Suprapubic skin (tissue), 4 donors: ENCODE data around the gene KRTAP5-3. TPM values are rescaled to one million over a fixed set of nuclear protein-coding genes. Genes with fewer than 3 reads are reported as not detected.
"Not testable (repeated sequence)": the region's sequence is repeated elsewhere in the genome, so short reads cannot be mapped to it uniquely, and the experiment has no call there.

ENCODE experiments used
- DNase-seq, 2 donors: peaks; one replicate each; pipeline ENCODE4 v3.0.0-alpha.2; 2019; ENCODE audit warnings: low spot score in 2 of 2
- H3K27ac ChIP-seq: fragments of 200-600 bp; sonication (generic); one replicate; pipeline ENCODE4 v1.5.1; 2019
- H3K27me3 ChIP-seq: fragments of 200-600 bp; sonication (generic); one replicate; pipeline ENCODE4 v1.5.1; 2019
- H3K36me3 ChIP-seq: fragments of 200-600 bp; sonication (generic); one replicate; pipeline ENCODE4 v1.5.1; 2019
- H3K4me1 ChIP-seq: fragments of 200-600 bp; sonication (generic); one replicate; pipeline ENCODE4 v1.5.1; 2019
- H3K4me3 ChIP-seq: fragments of 200-600 bp; sonication (generic); one replicate; pipeline ENCODE4 v1.5.1; 2019; ENCODE audit warnings: mild to moderate bottlenecking
- H3K9me3 ChIP-seq: fragments of 200-600 bp; sonication (generic); one replicate; pipeline ENCODE4 v1.5.1; 2019
- EP300 ChIP-seq: sonication (generic); formaldehyde crosslinking; IDR thresholded peaks from one replicate; pipeline ENCODE4 v1.6.1; 2017; ENCODE audit warnings: antibody characterized with exemption
- POLR2A ChIP-seq, 2 donors: fragments of 450-650 bp; IDR thresholded peaks; one replicate each; pipeline ENCODE4 v1.6.1; 2017; ENCODE audit warnings: antibody characterized with exemption in 2 of 2, mild to moderate bottlenecking in 2 of 2, moderate library complexity in 2 of 2
- POLR2AphosphoS5 ChIP-seq, 3 donors: sonication (generic); formaldehyde crosslinking; IDR thresholded peaks; one replicate each; pipeline ENCODE4 v1.6.1; 2017; ENCODE audit warnings: antibody characterized with exemption in 3 of 3
- WGBS: methylation state at CpG from one replicate; pipeline ENCODE4 v1.1.5; 2018; 5-methylcytosine and 5-hydroxymethylcytosine counted together
- total RNA-seq, 4 donors: library from RNA; depleted of rRNA; stranded (reverse); fragments of >200 nt; gene quantifications; one replicate each; pipeline ENCODE4 v1.1.0, GENCODE V29; 2016
- TF ChIP-seq, protein P1 (sequence below), 2 donors: fragments of 200-600 bp in 1 of 2; fragments of 450-650 bp in 1 of 2; sonication (generic) in 1 of 2; IDR thresholded peaks; one replicate each; pipeline ENCODE4 v1.5.1; 2016 to 2019; ENCODE audit warnings: antibody characterized with exemption in 2 of 2, mild to moderate bottlenecking in 1 of 2, moderate library complexity in 1 of 2

Gene KRTAP5-3
- total RNA-seq, 4 donors from 2014 or later = 3.7 to 14.9 (median 4.4) TPM; not detected in 1

DNA sequence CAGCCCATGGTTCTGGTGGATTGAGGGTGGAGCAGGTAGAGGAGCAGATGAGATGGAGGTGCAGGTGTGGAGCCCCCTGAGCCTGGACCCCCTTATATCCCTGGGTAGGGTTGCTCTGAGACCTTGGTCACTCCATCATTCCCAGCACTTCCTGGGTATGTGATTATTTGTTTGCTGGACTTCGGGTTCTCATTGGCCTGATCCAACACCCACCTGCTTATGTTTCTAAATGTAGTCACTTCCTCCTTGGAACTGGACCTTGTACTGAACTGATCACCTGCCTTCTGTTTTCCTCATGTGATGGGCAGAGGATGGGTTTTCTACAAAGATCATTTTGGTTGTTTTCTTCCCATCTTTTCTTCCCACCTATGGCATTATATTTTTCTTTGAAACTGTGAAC, 13.8 kb upstream of the KRTAP5-3 start, which contains the start of gene KRTAP5-4:
TSS of gene KRTAP5-4 (minus strand) at position 53 of the 400 bp plus-strand sequence. CDS start at position 8, 45 bp downstream.
- DNase-seq = no peak
- WGBS = 65% methylated on average over 1 of the region's 1 CpG
- Histone ChIP-seq H3K27me3 (peaks cover 17% of the 10 kb centered on the region), H3K4me1 (no peaks in the 10 kb centered on the region), H3K9me3 (no peaks in the 10 kb centered on the region), H3K4me3 (no peak within 1 kb of the TSS), H3K27ac (no peak within 1 kb of the TSS), H3K36me3 (no peaks in the 10 kb centered on the region)
- TF ChIP-seq EP300 (no peak), POLR2AphosphoS5 (IDR thresholded peaks at IDR 0.05) (no peak), POLR2A (IDR thresholded peaks at IDR 0.05) (no peak)
- TF ChIP-seq, protein P1, sequence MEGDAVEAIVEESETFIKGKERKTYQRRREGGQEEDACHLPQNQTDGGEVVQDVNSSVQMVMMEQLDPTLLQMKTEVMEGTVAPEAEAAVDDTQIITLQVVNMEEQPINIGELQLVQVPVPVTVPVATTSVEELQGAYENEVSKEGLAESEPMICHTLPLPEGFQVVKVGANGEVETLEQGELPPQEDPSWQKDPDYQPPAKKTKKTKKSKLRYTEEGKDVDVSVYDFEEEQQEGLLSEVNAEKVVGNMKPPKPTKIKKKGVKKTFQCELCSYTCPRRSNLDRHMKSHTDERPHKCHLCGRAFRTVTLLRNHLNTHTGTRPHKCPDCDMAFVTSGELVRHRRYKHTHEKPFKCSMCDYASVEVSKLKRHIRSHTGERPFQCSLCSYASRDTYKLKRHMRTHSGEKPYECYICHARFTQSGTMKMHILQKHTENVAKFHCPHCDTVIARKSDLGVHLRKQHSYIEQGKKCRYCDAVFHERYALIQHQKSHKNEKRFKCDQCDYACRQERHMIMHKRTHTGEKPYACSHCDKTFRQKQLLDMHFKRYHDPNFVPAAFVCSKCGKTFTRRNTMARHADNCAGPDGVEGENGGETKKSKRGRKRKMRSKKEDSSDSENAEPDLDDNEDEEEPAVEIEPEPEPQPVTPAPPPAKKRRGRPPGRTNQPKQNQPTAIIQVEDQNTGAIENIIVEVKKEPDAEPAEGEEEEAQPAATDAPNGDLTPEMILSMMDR (IDR thresholded peaks at IDR 0.05) = no peak

DNA sequence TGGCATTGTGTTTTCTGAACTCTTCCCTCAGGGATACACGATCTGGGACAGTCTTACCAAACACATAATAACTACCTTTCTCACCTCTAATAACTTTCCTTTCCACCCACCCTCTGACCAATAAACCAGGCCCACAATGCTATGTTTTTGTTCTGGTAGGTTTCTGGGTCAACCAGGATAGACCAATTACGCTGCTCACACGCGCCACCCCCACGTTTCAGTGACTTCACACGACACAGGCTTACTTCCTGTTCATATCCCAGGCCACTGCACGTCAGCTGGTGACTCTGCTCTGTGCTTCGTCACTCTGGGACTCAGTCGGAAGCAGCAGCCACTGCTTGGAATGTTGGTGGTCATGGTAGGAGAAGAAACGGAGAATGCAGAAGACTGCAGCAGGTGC, 11.2 kb upstream of the KRTAP5-3 start:
- no peak for DNase-seq
- Histone ChIP-seq H3K9me3 (no peaks in the 10 kb centered on the region), H3K36me3 (no peaks in the 10 kb centered on the region), H3K4me1 (no peaks in the 10 kb centered on the region), H3K27me3 (peaks cover 22% of the 10 kb centered on the region), H3K27ac (no peak overlapping the region), H3K4me3 (no peak overlapping the region)
- TF ChIP-seq, protein P1 (IDR thresholded peaks at IDR 0.05) = no peak
- 48% methylated on average over 10 of the region's 10 CpGs for WGBS

DNA sequence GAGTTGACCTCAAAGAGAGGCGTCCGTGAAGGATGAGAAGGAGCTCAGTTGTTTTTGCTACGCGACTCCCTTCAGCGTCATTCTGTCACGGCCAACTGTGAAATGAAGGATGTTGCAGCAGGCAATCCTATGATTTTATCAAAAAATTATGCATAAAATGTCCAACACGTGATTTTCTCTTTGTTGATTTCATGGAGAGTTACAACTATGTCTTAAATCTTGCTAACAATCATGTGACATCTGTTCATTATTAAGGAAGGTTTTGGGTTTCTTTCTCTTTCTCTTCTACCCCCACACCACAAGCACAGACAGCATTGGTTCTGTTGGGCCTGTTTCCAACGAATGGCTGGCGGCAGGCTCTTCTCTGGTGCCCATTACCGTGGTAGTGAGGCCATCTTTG, 10.0 kb upstream of the KRTAP5-3 start:
- Histone ChIP-seq H3K27me3 (peaks cover 22% of the 10 kb centered on the region), H3K9me3 (no peaks in the 10 kb centered on the region), H3K4me1 (no peaks in the 10 kb centered on the region), H3K4me3 (no peak overlapping the region), H3K27ac (no peak overlapping the region), H3K36me3 (no peaks in the 10 kb centered on the region)
- WGBS = 62% methylated on average over 10 of the region's 10 CpGs
- TF ChIP-seq, protein P1 (IDR thresholded peaks at IDR 0.05) = no peak
- TF ChIP-seq POLR2AphosphoS5 (IDR thresholded peaks at IDR 0.05) (no peak), EP300 (no peak), POLR2A (IDR thresholded peaks at IDR 0.05) (no peak)
- DNase-seq = no peak

DNA sequence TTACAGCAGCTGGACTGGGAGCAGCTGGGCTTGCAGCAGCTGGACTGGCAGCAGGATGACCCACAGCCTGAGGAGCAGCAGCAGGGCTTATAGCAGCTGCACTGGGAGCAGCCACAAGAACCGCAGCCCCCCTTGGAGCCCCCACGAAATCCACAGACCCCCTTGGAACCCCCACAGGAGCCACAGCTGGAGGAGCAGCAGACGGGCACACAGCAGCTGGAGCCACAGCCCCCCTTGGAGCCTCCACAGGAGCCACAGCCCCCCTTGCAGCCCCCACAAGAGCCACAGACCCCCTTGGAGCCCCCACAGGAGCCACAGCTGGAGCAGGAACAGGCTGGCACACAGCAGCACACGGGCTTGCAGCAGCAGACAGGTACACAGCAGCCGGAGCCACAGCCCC, 362 bp downstream of the KRTAP5-3 start:
- H3K36me3 ChIP-seq, H3K9me3 ChIP-seq, H3K4me1 ChIP-seq, DNase-seq, H3K4me3 ChIP-seq, H3K27ac ChIP-seq: not testable (repeated sequence)
- peaks cover 66% of the 10 kb centered on the region for H3K27me3 ChIP-seq
- 40% methylated on average over 1 of the region's 5 CpGs for WGBS

DNA sequence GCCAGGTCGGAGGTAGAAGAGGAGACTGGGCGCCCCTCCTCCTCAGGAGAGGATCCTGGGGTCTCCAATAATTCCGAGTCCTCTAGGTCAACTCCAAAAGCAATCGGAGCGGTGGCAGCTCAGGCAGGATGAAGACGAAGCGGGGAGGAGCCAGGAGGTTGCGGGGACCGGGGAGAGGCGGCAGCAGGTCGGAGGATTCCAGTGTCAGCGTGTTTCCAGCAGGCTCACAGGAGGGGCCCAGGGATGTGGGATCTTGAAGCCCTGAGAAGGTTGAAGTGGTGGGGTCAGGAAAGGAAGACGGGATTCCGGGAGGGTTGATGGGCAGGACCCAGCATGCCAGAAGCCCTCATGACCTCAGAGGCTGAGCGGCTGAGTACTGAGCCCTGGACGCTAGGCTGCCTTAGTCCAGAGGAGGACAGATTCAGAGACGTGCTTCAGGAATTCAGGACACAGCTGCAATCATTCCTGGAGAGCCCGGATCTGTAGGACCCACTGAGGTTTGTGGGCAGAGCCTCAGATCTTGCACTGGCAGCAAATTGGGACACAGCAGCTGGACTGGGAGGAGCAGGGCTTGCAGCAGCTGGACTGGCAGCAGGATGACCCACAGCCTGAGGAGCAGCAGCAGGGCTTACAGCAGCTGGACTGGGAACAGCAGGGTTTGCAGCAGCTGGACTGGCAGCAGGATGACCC, 962 bp downstream of the KRTAP5-3 start:
- H3K27me3 ChIP-seq = peaks cover 66% of the 10 kb centered on the region
- H3K36me3 ChIP-seq, H3K4me3 ChIP-seq, H3K4me1 ChIP-seq, H3K9me3 ChIP-seq, H3K27ac ChIP-seq, DNase-seq: not testable (repeated sequence)
- 35% methylated on average over 18 of the region's 18 CpGs for WGBS

DNA sequence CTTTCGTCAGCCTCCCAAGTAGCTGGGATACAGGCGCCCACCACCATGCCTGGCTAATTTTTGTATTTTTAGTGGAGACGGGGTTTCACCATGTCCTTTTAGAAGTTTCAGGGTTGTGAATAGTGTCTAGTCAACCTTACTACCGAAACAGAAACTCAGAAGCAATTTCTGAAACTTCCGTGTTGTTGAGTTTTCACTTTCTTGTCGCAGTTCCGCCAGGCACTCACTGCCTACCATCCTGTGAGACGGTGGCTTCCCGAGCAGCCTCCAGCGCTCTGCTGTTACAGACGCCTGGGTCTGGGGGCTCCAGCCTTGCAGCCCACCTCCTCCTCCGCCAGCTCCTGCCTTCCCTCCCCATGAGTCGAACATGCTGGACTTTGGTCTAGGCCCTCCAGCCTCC, 2.3 kb downstream of the KRTAP5-3 start:
- not testable (repeated sequence) for H3K9me3 ChIP-seq, H3K4me3 ChIP-seq, DNase-seq, H3K27ac ChIP-seq, H3K36me3 ChIP-seq, H3K4me1 ChIP-seq
- peaks cover 62% of the 10 kb centered on the region for H3K27me3 ChIP-seq
- 85% methylated on average over 13 of the region's 13 CpGs for WGBS

DNA sequence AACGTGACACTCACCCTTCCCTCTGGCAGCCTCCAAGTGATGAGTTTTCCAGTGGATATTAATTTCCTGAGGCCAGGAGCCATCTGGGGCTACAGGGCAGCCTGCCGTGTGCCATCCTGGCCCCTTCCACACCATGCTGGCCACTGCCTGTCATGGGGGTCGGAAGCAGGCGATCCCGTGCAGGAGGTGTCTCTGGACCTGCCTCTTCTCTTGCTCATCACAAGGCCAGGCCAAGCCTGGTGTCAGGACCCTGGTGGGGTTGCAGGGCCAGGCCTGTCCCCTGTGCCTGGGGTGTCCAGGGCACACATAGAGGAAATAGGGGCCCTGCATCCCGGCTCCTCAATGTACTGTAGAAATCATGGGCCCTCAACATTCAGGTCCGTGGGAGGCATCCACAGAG, 3.6 kb downstream of the KRTAP5-3 start:
- no peaks in the 10 kb centered on the region for H3K4me1 ChIP-seq
- no peak overlapping the region for H3K4me3 ChIP-seq
- no peaks in the 10 kb centered on the region for H3K9me3 ChIP-seq
- H3K27me3 ChIP-seq = peaks cover 60% of the 10 kb centered on the region
- WGBS = 80% methylated on average over 2 of the region's 7 CpGs
- H3K36me3 ChIP-seq = no peaks in the 10 kb centered on the region
- no peak for DNase-seq
- TF ChIP-seq EP300 (no peak), POLR2AphosphoS5 (IDR thresholded peaks at IDR 0.05) (no peak)
- H3K27ac ChIP-seq = no peak overlapping the region
